Mucosa of stomach (tissue), 1 donor: ENCODE measurements around the gene GGTA1.

ENCODE experiments used
- H3K27me3 ChIP-seq: one replicate; pipeline ENCODE4 v1.7.0; 2013; ENCODE audit warnings: mild to moderate bottlenecking, low read length; ENCODE audit not compliant: control insufficient read depth, insufficient read depth
- H3K36me3 ChIP-seq: one replicate; pipeline ENCODE4 v1.7.0; 2013; ENCODE audit warnings: low read length; ENCODE audit not compliant: control insufficient read depth, insufficient read depth
- H3K4me1 ChIP-seq: one replicate; pipeline ENCODE4 v1.7.0; 2013; ENCODE audit warnings: mild to moderate bottlenecking, low read length; ENCODE audit not compliant: control insufficient read depth, insufficient read depth
- H3K4me3 ChIP-seq: one replicate; pipeline ENCODE4 v1.7.0; 2013; ENCODE audit warnings: low read length
- H3K9ac ChIP-seq: one replicate; pipeline ENCODE4 v1.7.0; 2013; ENCODE audit warnings: mild to moderate bottlenecking, low read length, moderate library complexity
- H3K9me3 ChIP-seq: one replicate; pipeline ENCODE4 v1.7.0; 2013; ENCODE audit warnings: mild to moderate bottlenecking, low read length, moderate library complexity; ENCODE audit not compliant: control insufficient read depth
- donor health status: Pancreatic carcinoma.

GGTA1 gene

DNA sequence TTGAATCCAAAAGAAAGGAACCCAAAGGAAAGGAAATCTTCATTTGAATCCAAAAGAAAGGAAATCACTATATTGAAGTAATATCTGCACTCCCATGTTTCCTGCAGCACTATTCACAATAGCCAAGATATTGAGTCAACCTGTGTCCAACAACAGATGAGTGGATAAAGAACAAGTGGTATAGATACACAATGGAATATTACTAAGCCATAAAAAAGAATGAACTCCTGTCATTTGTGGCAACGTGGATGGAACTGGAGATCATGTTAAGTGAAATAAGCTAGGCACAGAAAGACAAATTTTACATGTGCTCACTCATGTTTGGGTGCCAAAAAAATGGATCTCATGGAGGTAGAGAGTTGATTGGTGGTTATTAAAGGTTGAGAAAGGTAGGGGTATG is 71.7 kb downstream of the GGTA1 start:
- no peak overlapping the region for H3K4me3 ChIP-seq
- no peak overlapping the region for H3K9ac ChIP-seq
- no peaks in the 10 kb centered on the region for H3K36me3 ChIP-seq
- H3K4me1 ChIP-seq: no peaks in the 10 kb centered on the region
- no peaks in the 10 kb centered on the region for H3K9me3 ChIP-seq
- H3K27me3 ChIP-seq: peaks cover 7% of the 10 kb centered on the region

DNA sequence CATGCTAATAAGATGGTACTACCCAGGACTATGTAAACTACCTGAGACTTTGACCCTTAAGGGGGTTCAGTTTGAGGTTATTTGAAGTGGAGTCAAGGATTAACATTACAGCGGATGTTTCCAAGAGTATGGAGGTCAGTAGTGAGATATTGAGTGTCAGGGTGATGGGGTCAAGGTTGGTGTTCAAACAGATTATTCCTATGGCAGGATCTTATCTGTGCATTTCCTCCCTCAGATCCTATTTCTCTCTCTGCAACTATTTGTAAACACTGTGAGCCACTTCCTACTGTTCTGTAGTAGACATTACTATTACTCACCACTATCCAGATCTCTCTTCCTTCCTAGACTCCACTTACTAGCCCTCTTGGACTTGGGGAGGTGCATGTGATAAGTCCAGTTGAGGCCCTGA is 75.6 kb downstream of the GGTA1 start:
- no peaks in the 10 kb centered on the region for H3K36me3 ChIP-seq
- H3K4me3 ChIP-seq: no peak overlapping the region
- peaks cover 7% of the 10 kb centered on the region for H3K27me3 ChIP-seq
- no peaks in the 10 kb centered on the region for H3K9me3 ChIP-seq
- no peak overlapping the region for H3K9ac ChIP-seq
- H3K4me1 ChIP-seq: no peaks in the 10 kb centered on the region

- H3K4me3 ChIP-seq: no peak overlapping the region
- no peaks in the 10 kb centered on the region for H3K27me3 ChIP-seq
- H3K9me3 ChIP-seq: no peaks in the 10 kb centered on the region
- H3K36me3 ChIP-seq: no peaks in the 10 kb centered on the region
- no peaks in the 10 kb centered on the region for H3K4me1 ChIP-seq
- no peak overlapping the region for H3K9ac ChIP-seq
Measured at GRCh38 chr9:121411993-121412392, 87.7 kb downstream of the GGTA1 start.

- Histone ChIP-seq H3K4me1 (no peaks in the 10 kb centered on the region), H3K9ac (no peak overlapping the region), H3K4me3 (no peak overlapping the region), H3K9me3 (no peaks in the 10 kb centered on the region), H3K27me3 (no peaks in the 10 kb centered on the region), H3K36me3 (no peaks in the 10 kb centered on the region)
Measured at GRCh38 chr9:121405899-121406298, 93.7 kb downstream of the GGTA1 start.
